A549 (cell line): Measurements from ENCODE around the gene KIAA0513.

ENCODE experiments used
- HMGXB4 ChIP-seq: fragments of 250-450 bp; sonication (Bioruptor Pico); IDR thresholded peaks from 2 replicates; pipeline ENCODE4 v1.5.0; 2021; ENCODE audit warnings: mild to moderate bottlenecking, moderate library complexity, borderline replicate concordance
- RCOR1 ChIP-seq: fragments of 150-350 bp; IDR thresholded peaks from 2 replicates; pipeline ENCODE4 v1.6.1; 2014; ENCODE audit warnings: antibody characterized with exemption, low read length, low read depth
- SREBF2 ChIP-seq: fragments of 450-650 bp; IDR thresholded peaks from 2 replicates; pipeline ENCODE4 v1.6.1; 2014; ENCODE audit warnings: mild to moderate bottlenecking, moderate library complexity
- ZFP36 ChIP-seq: fragments of 450-650 bp; IDR thresholded peaks from 2 replicates; pipeline ENCODE4 v1.6.1; 2014; ENCODE audit warnings: borderline replicate concordance; ENCODE audit not compliant: partially characterized antibody

- TF ChIP-seq RCOR1: no peak
- TF ChIP-seq ZFP36: no peak
- no peak for TF ChIP-seq SREBF2
- TF ChIP-seq HMGXB4 (CRISPR knock-in tag): no peak
Observed at GRCh38 chr16:85098565-85098964, 71.0 kb downstream of the KIAA0513 start.
